ENCODE data around the gene MSL1.
"Not testable (repeated sequence)": the region's sequence is repeated elsewhere in the genome, so short reads cannot be mapped to it uniquely, and the experiment has no call there.

The MSL1 gene

GRCh38 chr17:40139566-40140058 is 17.8 kb downstream of the MSL1 start:
- DNase-seq = no peak

- DNase-seq = not testable (repeated sequence)
Observed at GRCh38 chr17:40143166-40143565, 21.4 kb downstream of the MSL1 start.

GRCh38 chr17:40145476-40145875 is 23.7 kb downstream of the MSL1 start:
- no peak for DNase-seq

- DNase-seq = no peak
Observed at GRCh38 chr17:40148527-40148926, 26.8 kb downstream of the MSL1 start.

- DNase-seq = no peak
Observed at GRCh38 chr17:40150276-40150675, 28.5 kb downstream of the MSL1 start.

GRCh38 chr17:40151414-40151963 is 29.7 kb downstream of the MSL1 start:
- DNase-seq = no peak

- DNase-seq = no peak
Observed at GRCh38 chr17:40153603-40154236, 31.9 kb downstream of the MSL1 start.

- no peak for DNase-seq
Observed at GRCh38 chr17:40157973-40158372, 36.2 kb downstream of the MSL1 start.

- no peak for DNase-seq
Observed at GRCh38 chr17:40158438-40159013, 36.8 kb downstream of the MSL1 start.

GRCh38 chr17:40159456-40159855 is 37.7 kb downstream of the MSL1 start:
- no peak for DNase-seq

- DNase-seq = no peak
Observed at GRCh38 chr17:40167685-40168261, 46.0 kb downstream of the MSL1 start.

GRCh38 chr17:40168262-40168832 is 46.6 kb downstream of the MSL1 start:
- peak; percentile 1 for DNase-seq

- no peak for DNase-seq
Observed at GRCh38 chr17:40170325-40170724, 48.6 kb downstream of the MSL1 start.

- no peak for DNase-seq
Observed at GRCh38 chr17:40171750-40172149, 50.0 kb downstream of the MSL1 start.

GRCh38 chr17:40173091-40173777 is 51.5 kb downstream of the MSL1 start:
- DNase-seq = no peak

GRCh38 chr17:40173778-40174135 is 52.0 kb downstream of the MSL1 start:
- no peak for DNase-seq

GRCh38 chr17:40174514-40174913 is 52.7 kb downstream of the MSL1 start:
- no peak for DNase-seq

- peak; percentile 38 for DNase-seq
Observed at GRCh38 chr17:40175928-40176753, 54.4 kb downstream of the MSL1 start.

GRCh38 chr17:40176754-40177110 is 55.0 kb downstream of the MSL1 start:
- DNase-seq = peak; percentile 73

- DNase-seq = peak; percentile 51
Observed at GRCh38 chr17:40177275-40177874, 55.6 kb downstream of the MSL1 start, which contains the start of gene RAPGEFL1. Gene RAPGEFL1 (plus strand): TSS chr17:40177470. CDS start chr17:40177862, 392 bp downstream.

GRCh38 chr17:40178021-40178601 is 56.3 kb downstream of the MSL1 start:
- DNase-seq = no peak
